Uterine smooth muscle cell (primary cell): Measurements from ENCODE around the gene CLIC3. TPM values are rescaled to one million over a fixed set of nuclear protein-coding genes. Genes with fewer than 3 reads are reported as not detected.

ENCODE experiments used
- total RNA-seq: library from RNA; depleted of rRNA; stranded (reverse); fragments of >200 nt; gene quantifications from 2 replicates; pipeline ENCODE4 v1.2.3, GENCODE V29; 2014

Gene CLIC3
- total RNA-seq = 0.55 and 3.0 TPM in 2 replicates

DNA sequence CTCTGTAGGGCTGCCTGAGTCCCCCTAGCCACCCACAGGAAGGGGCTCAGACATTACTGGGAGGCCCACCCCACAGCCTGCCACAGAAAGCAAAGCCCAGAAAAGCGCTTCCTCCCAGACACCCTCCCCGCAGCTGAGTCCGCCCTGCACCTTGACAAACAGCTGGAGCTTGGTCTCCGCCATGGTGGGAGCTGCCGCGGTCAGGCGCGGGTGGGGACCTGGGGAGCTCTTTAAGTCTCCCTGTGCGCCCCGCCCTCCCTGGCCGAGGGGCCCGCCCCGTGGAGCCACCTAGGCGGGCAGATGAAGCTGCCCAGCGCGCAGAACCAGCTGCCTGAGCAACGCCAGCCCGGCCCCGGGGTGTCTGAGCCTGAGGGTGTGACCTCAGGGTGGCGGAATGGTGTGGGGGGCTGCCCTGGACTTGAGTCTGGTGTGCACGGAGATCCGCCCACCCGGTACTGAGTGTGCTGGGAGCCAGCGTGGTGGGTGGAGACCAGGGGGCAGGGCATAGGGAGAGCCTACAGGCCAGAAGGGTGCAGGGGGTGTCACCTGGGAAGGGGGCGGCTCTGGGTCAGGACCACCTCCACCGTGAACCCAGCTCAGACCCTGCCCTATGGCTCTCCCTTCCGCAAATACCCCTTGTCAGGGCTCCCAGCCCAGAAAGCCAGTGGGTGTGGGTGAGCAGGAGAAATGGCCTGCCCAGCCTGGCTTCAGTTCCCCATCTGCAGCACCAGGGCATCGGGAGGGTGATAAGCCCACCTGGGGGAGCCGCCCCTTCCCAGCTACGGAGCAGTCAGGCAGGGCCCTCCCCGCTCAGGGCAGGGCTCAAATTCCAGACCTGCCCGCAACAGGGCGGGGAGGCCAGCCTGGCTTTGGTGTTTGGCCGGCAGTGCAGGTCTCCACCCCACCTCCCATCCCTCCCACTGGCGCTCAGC lies at the start of gene CLIC3:
Gene CLIC3 (minus strand): TSS at position 208 of the 932 bp plus-strand sequence. CDS start 25 bp downstream, at position 183.

GRCh38 chr9:137031904-137032640 lies 35.7 kb upstream of the CLIC3 start, which contains the start of gene FUT7:
TSS of gene FUT7 (minus strand) at chr9:137032088. CDS start at chr9:137031991, 97 bp downstream.

GRCh38 chr9:137027369-137028262 lies 31.2 kb upstream of the CLIC3 start, which contains the start of gene ABCA2:
TSS of gene ABCA2 (minus strand) at chr9:137028237. CDS start at chr9:137028140, 97 bp downstream.

GRCh38 chr9:136991993-136992818 lies 4.2 kb downstream of the CLIC3 start, which contains the start of gene PAXX:
TSS of gene PAXX (plus strand) at chr9:136992422. CDS start at chr9:136992444, 22 bp downstream.

DNA sequence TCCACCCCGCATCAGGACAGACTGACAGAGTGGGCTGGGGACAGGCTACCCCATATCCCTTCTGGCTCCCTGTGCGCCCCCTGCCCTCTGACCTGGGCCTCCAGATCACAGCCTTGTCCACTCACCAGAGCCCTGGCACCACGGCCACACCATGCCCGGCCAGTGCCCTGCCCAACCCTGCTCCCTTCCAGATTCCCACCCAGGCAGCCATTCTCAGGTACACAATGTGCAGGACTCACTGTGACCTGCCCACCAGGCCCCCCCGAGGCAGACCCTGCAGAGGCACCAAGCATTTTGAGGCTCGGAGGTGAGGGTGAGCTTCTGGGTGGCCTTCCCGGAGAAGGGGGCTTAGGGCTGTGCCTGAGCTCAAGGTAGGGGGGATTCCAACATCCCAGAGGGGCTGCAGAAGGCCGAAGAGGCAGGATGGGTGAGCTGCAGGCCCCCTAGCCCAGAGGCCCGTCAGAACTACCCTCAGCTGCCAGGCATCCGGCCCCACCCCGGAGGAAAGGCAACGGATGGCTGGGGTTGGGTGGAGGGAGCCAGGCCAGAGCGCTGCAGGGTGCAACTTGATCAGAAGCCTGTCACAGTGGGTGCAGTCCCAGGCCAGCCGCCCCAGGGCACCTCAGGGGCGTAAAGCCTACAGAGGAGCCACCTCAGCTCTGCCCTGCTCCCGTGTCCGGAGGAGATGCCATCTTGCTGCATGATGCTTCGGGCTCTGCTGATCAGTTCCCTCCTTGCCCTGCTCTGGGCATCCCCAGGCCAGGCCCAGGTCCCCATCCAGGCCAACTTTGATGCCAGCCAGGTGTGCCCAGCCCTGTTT lies 13.9 kb downstream of the CLIC3 start, which contains the start of gene LCNL1:
Gene LCNL1 (plus strand): TSS at position 762 of the 820 bp plus-strand sequence. CDS start 594 bp downstream, outside the sequence.

GRCh38 chr9:136977223-136977622 lies 19.1 kb downstream of the CLIC3 start, which contains the start of gene PTGDS:
TSS of gene PTGDS (plus strand) at chr9:136977504. CDS start at chr9:136977579, 75 bp downstream.

DNA sequence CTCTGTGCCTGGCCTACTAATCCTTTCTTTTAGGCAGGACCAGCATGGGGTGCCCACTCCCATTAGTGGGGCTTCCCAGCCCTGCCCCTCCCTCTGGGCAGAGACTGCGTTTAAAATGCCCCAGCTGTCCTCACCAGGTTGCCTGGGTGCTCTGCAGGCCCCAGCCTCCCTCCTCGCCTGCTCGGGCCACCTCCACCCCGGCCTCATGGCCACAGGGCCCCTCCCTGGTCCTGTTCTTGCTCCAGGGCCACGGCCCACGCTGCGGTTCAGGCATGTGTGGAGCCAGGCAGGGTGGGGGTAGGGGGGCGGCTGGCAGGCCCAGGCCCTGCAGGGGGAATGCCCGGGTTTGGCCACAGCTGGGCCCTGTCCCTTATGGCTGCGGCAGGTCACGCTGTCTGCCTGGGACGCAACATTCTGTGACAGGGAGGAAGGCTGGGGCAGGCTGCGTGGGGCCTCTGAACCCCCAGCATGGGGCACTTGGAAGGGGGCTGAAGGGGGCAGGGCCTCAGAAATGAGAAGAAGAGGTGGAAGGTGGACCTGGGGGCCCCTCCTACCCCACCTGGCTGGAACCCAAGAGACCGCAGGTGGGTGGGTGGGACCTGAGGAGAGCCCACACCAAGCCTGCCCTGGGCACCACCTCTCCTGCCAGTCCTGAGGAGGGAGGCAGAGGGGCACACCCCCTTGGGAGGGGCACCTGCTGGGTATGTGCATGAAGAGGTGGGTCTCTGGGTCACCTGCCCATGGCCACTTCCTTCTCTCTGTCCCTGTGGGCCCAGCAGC lies 44.6 kb downstream of the CLIC3 start, which contains the start of gene LCN12:
Gene LCN12 (plus strand): TSS at position 733 of the 780 bp plus-strand sequence. CDS start 55 bp downstream, outside the sequence.

Other genes with a start within 250 kb of the CLIC3 start
- not detected in 2 replicates for gene LCN6, start 248.0 kb downstream of the CLIC3 start, total RNA-seq
- not detected in 2 replicates for gene LCN8, start 238.3 kb downstream of the CLIC3 start, total RNA-seq
- gene LCN15, start 232.1 kb downstream of the CLIC3 start, total RNA-seq = not detected in 2 replicates
- 52.2 and 62.0 TPM in 2 replicates for gene TMEM141, start 205.2 kb downstream of the CLIC3 start, total RNA-seq
- gene CCDC183, start 200.2 kb downstream of the CLIC3 start, total RNA-seq = 0.37 TPM in 1 of 2 replicates, not detected in the other
- 66.7 and 87.5 TPM in 2 replicates for gene RABL6, start 188.6 kb downstream of the CLIC3 start, total RNA-seq
- gene AJM1, start 154.1 kb downstream of the CLIC3 start, total RNA-seq = 1.4 and 3.5 TPM in 2 replicates
- gene PHPT1, start 147.2 kb downstream of the CLIC3 start, total RNA-seq = 44.4 and 70.9 TPM in 2 replicates
- gene MAMDC4, start 144.2 kb downstream of the CLIC3 start, total RNA-seq = 1.1 and 3.1 TPM in 2 replicates
- gene EDF1, start 130.3 kb downstream of the CLIC3 start, total RNA-seq = 265 and 280 TPM in 2 replicates
- 9.6 and 16.3 TPM in 2 replicates for gene TRAF2, start 110.1 kb downstream of the CLIC3 start, total RNA-seq
- gene FBXW5, start 51.8 kb downstream of the CLIC3 start, total RNA-seq = 167 and 192 TPM in 2 replicates
- 0.37 TPM in 1 of 2 replicates, not detected in the other for gene C8G, start 51.3 kb downstream of the CLIC3 start, total RNA-seq
- gene LCN12, start 44.3 kb downstream of the CLIC3 start, total RNA-seq = 0.12 TPM in 1 of 2 replicates, not detected in the other
- 1.2 and 40.7 TPM in 2 replicates for gene PTGDS, start 19.1 kb downstream of the CLIC3 start, total RNA-seq
- gene LCNL1, start 13.6 kb downstream of the CLIC3 start, total RNA-seq = 0.66 and 6.4 TPM in 2 replicates
- 23.9 and 25.1 TPM in 2 replicates for gene PAXX, start 4.1 kb downstream of the CLIC3 start, total RNA-seq
- 19.0 and 31.7 TPM in 2 replicates for gene ABCA2, start 31.7 kb upstream of the CLIC3 start, total RNA-seq
- not detected in 2 replicates for gene FUT7, start 35.5 kb upstream of the CLIC3 start, total RNA-seq
- 13.3 and 20.9 TPM in 2 replicates for gene NPDC1, start 49.6 kb upstream of the CLIC3 start, total RNA-seq
- gene ENTPD2, start 57.5 kb upstream of the CLIC3 start, total RNA-seq = not detected in 2 replicates
- 7.1 and 18.6 TPM in 2 replicates for gene SAPCD2, start 74.0 kb upstream of the CLIC3 start, total RNA-seq
- 28.3 and 33.1 TPM in 2 replicates for gene UAP1L1, start 80.9 kb upstream of the CLIC3 start, total RNA-seq
- gene MAN1B1, start 90.4 kb upstream of the CLIC3 start, total RNA-seq = 73.2 and 128 TPM in 2 replicates
- 45.3 and 86.1 TPM in 2 replicates for gene DPP7, start 118.2 kb upstream of the CLIC3 start, total RNA-seq
- under 0.01 and 0.11 TPM in 2 replicates for gene GRIN1, start 142.6 kb upstream of the CLIC3 start, total RNA-seq
- not detected in 2 replicates for gene LRRC26, start 173.5 kb upstream of the CLIC3 start, total RNA-seq
- gene TMEM210, start 175.5 kb upstream of the CLIC3 start, total RNA-seq = 0.25 TPM in 1 of 2 replicates, not detected in the other
- gene ANAPC2, start 192.0 kb upstream of the CLIC3 start, total RNA-seq = 29.9 and 34.0 TPM in 2 replicates
- gene SSNA1, start 192.1 kb upstream of the CLIC3 start, total RNA-seq = 60.9 and 82.4 TPM in 2 replicates
- gene TPRN, start 204.2 kb upstream of the CLIC3 start, total RNA-seq = 6.8 and 8.7 TPM in 2 replicates
- 37.1 and 41.5 TPM in 2 replicates for gene TMEM203, start 209.1 kb upstream of the CLIC3 start, total RNA-seq
- 2.6 and 4.8 TPM in 2 replicates for gene NDOR1, start 209.1 kb upstream of the CLIC3 start, total RNA-seq
- gene RNF208, start 225.7 kb upstream of the CLIC3 start, total RNA-seq = 0.11 and 0.25 TPM in 2 replicates
- gene CYSRT1, start 228.6 kb upstream of the CLIC3 start, total RNA-seq = 0.55 and 0.62 TPM in 2 replicates
- gene RNF224, start 230.9 kb upstream of the CLIC3 start, total RNA-seq = 0.11 TPM in 1 of 2 replicates, not detected in the other
- gene SLC34A3, start 234.3 kb upstream of the CLIC3 start, total RNA-seq = not detected in 2 replicates
- gene TUBB4B, start 244.7 kb upstream of the CLIC3 start, total RNA-seq = 153 and 473 TPM in 2 replicates